ENCODE results near the gene HNF4A.

Gene HNF4A

GRCh38 chr20:44398335-44398734, 42.8 kb downstream of the HNF4A start (continued):
- TF ChIP-seq, protein P1, sequence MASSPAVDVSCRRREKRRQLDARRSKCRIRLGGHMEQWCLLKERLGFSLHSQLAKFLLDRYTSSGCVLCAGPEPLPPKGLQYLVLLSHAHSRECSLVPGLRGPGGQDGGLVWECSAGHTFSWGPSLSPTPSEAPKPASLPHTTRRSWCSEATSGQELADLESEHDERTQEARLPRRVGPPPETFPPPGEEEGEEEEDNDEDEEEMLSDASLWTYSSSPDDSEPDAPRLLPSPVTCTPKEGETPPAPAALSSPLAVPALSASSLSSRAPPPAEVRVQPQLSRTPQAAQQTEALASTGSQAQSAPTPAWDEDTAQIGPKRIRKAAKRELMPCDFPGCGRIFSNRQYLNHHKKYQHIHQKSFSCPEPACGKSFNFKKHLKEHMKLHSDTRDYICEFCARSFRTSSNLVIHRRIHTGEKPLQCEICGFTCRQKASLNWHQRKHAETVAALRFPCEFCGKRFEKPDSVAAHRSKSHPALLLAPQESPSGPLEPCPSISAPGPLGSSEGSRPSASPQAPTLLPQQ (tag by site-specific recombination; IDR thresholded peaks at IDR 0.05): 0 out of 2 replicates have a peak, but pooled peaks have one; percentile 19
- TF ChIP-seq, protein P2, sequence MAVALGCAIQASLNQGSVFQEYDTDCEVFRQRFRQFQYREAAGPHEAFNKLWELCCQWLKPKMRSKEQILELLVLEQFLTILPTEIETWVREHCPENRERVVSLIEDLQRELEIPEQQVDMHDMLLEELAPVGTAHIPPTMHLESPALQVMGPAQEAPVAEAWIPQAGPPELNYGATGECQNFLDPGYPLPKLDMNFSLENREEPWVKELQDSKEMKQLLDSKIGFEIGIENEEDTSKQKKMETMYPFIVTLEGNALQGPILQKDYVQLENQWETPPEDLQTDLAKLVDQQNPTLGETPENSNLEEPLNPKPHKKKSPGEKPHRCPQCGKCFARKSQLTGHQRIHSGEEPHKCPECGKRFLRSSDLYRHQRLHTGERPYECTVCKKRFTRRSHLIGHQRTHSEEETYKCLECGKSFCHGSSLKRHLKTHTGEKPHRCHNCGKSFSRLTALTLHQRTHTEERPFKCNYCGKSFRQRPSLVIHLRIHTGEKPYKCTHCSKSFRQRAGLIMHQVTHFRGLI (tag by site-specific recombination; IDR thresholded peaks at IDR 0.05): no peak
- TF ChIP-seq ZNF664 (tag by site-specific recombination; IDR thresholded peaks at IDR 0.05) (peak; percentile 53; the same call in 1 of the 2 replicates), EGR2 (tag by site-specific recombination; IDR thresholded peaks at IDR 0.05; ENCODE audit: low read depth) (no peak)

GRCh38 chr20:44399446-44399845, 43.9 kb downstream of the HNF4A start:
- CTCF ChIA-PET: interaction anchor here (1.1 to 1.3 kb wide), 4 partner anchors 11 to 184 kb away, joined by 3 to 5 read pairs (median 4); no protein-coding TSS in a partner anchor
- H3K4me1 ChIP-seq (ENCODE audit: control insufficient read depth, insufficient read depth, low read length): no peaks in the 10 kb centered on the region
- TF ChIP-seq ZNF623 (tag by site-specific recombination; IDR thresholded peaks at IDR 0.05): no peak
- TF ChIP-seq MYNN (tag by site-specific recombination; IDR thresholded peaks at IDR 0.05; ENCODE audit: borderline replicate concordance): no peak
- no peak for TF ChIP-seq ZNF391 (tag by site-specific recombination; IDR thresholded peaks at IDR 0.05; ENCODE audit: borderline replicate concordance, low read depth)
- no peak for TF ChIP-seq ZNF10 (tag by site-specific recombination; IDR thresholded peaks at IDR 0.05)
- TF ChIP-seq GLIS1 (tag by site-specific recombination; IDR thresholded peaks at IDR 0.05): no peak
- TF ChIP-seq ZNF248 (tag by site-specific recombination; IDR thresholded peaks at IDR 0.05): no peak
- TF ChIP-seq ZNF121 (tag by site-specific recombination; IDR thresholded peaks at IDR 0.05): no peak
- TF ChIP-seq ZNF324 (tag by site-specific recombination; IDR thresholded peaks at IDR 0.05): no peak
- TF ChIP-seq ZNF416 (tag by site-specific recombination; IDR thresholded peaks at IDR 0.05): no peak
- no peak for TF ChIP-seq ZNF473 (tag by site-specific recombination; IDR thresholded peaks at IDR 0.05)
- peak; percentile 68; the same call in 1 of the 2 replicates for TF ChIP-seq PRDM1 (tag by site-specific recombination; IDR thresholded peaks at IDR 0.05)
- TF ChIP-seq EGR2 (tag by site-specific recombination; IDR thresholded peaks at IDR 0.05; ENCODE audit: low read depth): peak; percentile 36
- no peak for TF ChIP-seq ZNF214 (tag by site-specific recombination; IDR thresholded peaks at IDR 0.05; ENCODE audit: borderline replicate concordance)
- TF ChIP-seq ZNF148 (tag by site-specific recombination; IDR thresholded peaks at IDR 0.05; ENCODE audit: borderline replicate concordance): no peak
- no peak for TF ChIP-seq ZNF561 (tag by site-specific recombination; IDR thresholded peaks at IDR 0.05; ENCODE audit: borderline replicate concordance)
- TF ChIP-seq ZNF24 (tag by site-specific recombination; IDR thresholded peaks at IDR 0.05): peak; percentile 79
- no peak for TF ChIP-seq REPIN1 (tag by site-specific recombination; IDR thresholded peaks at IDR 0.05; ENCODE audit: low read depth)
- TF ChIP-seq, protein P3, sequence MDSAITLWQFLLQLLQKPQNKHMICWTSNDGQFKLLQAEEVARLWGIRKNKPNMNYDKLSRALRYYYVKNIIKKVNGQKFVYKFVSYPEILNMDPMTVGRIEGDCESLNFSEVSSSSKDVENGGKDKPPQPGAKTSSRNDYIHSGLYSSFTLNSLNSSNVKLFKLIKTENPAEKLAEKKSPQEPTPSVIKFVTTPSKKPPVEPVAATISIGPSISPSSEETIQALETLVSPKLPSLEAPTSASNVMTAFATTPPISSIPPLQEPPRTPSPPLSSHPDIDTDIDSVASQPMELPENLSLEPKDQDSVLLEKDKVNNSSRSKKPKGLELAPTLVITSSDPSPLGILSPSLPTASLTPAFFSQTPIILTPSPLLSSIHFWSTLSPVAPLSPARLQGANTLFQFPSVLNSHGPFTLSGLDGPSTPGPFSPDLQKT (IDR thresholded peaks at IDR 0.05; ENCODE audit: borderline replicate concordance, low read depth, low read length): no peak
- TF ChIP-seq YY2 (tag by site-specific recombination; IDR thresholded peaks at IDR 0.05): no peak
- TF ChIP-seq ZNF514 (tag by site-specific recombination; IDR thresholded peaks at IDR 0.05): no peak
- TF ChIP-seq SP7 (tag by site-specific recombination; IDR thresholded peaks at IDR 0.05): no peak
- TF ChIP-seq, protein P4, sequence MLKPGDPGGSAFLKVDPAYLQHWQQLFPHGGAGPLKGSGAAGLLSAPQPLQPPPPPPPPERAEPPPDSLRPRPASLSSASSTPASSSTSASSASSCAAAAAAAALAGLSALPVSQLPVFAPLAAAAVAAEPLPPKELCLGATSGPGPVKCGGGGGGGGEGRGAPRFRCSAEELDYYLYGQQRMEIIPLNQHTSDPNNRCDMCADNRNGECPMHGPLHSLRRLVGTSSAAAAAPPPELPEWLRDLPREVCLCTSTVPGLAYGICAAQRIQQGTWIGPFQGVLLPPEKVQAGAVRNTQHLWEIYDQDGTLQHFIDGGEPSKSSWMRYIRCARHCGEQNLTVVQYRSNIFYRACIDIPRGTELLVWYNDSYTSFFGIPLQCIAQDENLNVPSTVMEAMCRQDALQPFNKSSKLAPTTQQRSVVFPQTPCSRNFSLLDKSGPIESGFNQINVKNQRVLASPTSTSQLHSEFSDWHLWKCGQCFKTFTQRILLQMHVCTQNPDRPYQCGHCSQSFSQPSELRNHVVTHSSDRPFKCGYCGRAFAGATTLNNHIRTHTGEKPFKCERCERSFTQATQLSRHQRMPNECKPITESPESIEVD (tag by site-specific recombination; IDR thresholded peaks at IDR 0.05): no peak
- TF ChIP-seq, protein P5, sequence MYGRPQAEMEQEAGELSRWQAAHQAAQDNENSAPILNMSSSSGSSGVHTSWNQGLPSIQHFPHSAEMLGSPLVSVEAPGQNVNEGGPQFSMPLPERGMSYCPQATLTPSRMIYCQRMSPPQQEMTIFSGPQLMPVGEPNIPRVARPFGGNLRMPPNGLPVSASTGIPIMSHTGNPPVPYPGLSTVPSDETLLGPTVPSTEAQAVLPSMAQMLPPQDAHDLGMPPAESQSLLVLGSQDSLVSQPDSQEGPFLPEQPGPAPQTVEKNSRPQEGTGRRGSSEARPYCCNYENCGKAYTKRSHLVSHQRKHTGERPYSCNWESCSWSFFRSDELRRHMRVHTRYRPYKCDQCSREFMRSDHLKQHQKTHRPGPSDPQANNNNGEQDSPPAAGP (tag by site-specific recombination; IDR thresholded peaks at IDR 0.05): no peak
- no peak for TF ChIP-seq ZFP3 (tag by site-specific recombination; IDR thresholded peaks at IDR 0.05; ENCODE audit: low read depth)
- TF ChIP-seq ZNF335 (tag by site-specific recombination; conservative IDR thresholded peaks at IDR 0.05): no peak
- no peak for TF ChIP-seq MZF1 (tag by site-specific recombination; IDR thresholded peaks at IDR 0.05; ENCODE audit: borderline replicate concordance)

More at GRCh38 chr20:44399446-44399845, 43.9 kb downstream of the HNF4A start:
- POLR2A ChIA-PET: no interaction called here
- Histone ChIP-seq H3K36me3 (ENCODE audit: control insufficient read depth in 2 of 2, insufficient read depth in 1 of 2, low read length in 2 of 2) (no peaks in the 10 kb centered on the region), H3K4me3 (ENCODE audit: low read depth, low read length) (no peak overlapping the region), H3K27ac (ENCODE audit: extremely low read depth, low read depth, low read length) (no peak overlapping the region), H3K9me3 (ENCODE audit: control insufficient read depth, insufficient read depth, low read depth, low read length) (no peaks in the 10 kb centered on the region)
